Omental fat pad (tissue), 4 donors: ENCODE measurements around the gene GABRR1. TPM values are rescaled to one million over a fixed set of nuclear protein-coding genes. Genes with fewer than 3 reads are reported as not detected.

ENCODE experiments used
- ATAC-seq: fragments of 150-250 bp; one replicate; pipeline ENCODE4 v1.9.1; 2016; ENCODE audit warnings: mild to moderate bottlenecking, moderate library complexity; ENCODE audit not compliant: low FRiP score
- DNase-seq: peaks from one replicate; pipeline ENCODE4 v3.0.0-alpha.2; 2019; ENCODE audit warnings: low spot score
- CTCF ChIP-seq, 3 donors: fragments of 450-650 bp; IDR thresholded peaks; one replicate each; pipeline ENCODE4 v1.5.1; 2016 to 2017; ENCODE audit warnings: antibody characterized with exemption in 3 of 3, mild to moderate bottlenecking in 3 of 3, moderate library complexity in 2 of 3
- total RNA-seq, 4 donors: library from RNA; depleted of rRNA; stranded (reverse); fragments of >200 nt; gene quantifications; one replicate each; pipeline ENCODE4 v1.1.0, GENCODE V29; 2016

GABRR1 gene
- total RNA-seq, 4 donors from 2014 or later = not detected

DNA sequence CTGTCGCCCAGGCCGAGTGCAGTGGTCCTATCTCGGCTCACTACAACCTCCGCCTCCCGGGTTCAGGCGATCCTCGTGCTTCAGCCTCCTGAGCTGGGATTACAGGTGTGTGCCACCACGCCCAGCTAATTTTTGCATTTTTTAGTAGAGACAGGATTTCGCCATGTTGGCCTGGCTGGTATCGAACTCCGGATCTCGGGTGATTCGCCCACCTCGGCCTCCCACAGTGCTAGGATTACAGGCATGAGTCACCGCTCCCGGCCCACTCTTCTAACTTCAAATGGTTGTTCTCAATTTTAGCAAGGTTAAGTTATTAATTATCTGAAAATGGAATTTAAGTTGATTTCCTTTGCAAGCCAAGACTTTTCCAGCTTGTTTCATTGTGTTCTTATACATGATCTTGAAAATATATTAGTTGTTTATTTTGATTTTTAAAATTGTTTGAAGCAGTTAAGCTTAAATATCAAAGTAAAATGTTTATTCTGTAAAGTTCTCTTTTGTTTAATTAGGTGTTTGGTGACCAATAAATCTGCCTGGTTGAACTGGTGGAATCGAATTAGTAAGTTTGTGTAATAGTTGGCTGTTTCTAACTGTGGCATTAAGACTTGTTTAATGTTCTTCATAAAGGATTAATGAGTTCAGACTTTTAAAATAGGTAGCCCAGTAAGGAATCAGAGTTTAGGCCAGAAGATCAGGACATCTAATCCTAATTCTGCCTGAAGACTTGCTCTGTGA is 69.0 kb downstream of the GABRR1 start:
- DNase-seq (no peak), ATAC-seq (no peak)
- TF ChIP-seq CTCF (IDR thresholded peaks at IDR 0.05) = no peak

DNA sequence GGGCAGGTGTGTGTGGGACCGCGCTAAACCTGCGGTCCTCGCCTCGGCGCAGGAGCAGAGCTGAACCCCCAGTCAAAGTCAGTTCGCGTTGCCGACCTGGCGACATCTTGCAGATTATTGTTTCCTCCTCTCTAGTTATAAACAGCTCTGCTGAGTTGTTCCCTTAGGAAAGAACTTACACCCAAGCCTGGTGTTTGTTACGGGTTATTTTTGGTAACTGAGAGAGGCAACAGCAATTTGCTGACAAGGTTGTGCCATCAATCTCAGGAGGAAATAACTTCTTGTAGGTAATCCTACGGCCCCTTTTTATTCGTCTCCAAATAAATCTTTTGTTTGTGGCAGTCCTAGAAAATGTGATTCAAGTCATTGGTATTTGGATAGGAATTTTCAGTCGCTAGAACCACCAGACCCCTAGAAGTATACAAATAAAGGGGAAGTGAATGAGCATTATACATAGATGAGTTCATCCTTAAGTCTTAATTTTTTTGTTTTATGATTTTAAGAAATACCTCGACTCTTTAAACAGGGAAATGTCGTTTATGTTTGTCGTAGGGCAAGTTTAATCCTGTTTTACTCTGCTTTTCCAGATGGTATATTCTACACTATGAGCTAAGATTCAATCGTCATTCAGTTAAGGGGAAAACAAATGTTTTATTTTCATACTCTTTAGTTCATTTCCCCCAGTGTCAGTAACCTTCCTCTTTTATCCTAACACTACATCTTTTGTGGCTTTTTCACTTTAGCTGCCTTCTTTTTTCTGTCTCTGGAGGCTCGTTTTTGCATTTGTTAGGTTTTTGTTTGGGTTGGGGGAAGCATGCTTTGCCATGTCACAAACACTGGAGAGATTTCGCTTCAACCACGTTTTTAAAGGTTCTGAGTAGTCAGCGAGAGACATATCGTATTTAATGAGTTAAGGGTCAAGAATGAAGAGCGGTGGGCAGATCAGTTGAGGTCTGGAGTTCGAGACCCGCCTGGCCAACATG is 70.1 kb downstream of the GABRR1 start:
- no peak for TF ChIP-seq CTCF (IDR thresholded peaks at IDR 0.05)
- DNase-seq (no peak), ATAC-seq (peak; percentile 43)

GRCh38 chr6:89145956-89146717 is 71.0 kb downstream of the GABRR1 start, which contains the start of gene PM20D2:
TSS of gene PM20D2 (plus strand) at chr6:89146055. CDS start at chr6:89146145, 90 bp downstream.
- no peak for TF ChIP-seq CTCF (IDR thresholded peaks at IDR 0.05)
- DNase-seq = no peak
- peak; percentile 89 for ATAC-seq

DNA sequence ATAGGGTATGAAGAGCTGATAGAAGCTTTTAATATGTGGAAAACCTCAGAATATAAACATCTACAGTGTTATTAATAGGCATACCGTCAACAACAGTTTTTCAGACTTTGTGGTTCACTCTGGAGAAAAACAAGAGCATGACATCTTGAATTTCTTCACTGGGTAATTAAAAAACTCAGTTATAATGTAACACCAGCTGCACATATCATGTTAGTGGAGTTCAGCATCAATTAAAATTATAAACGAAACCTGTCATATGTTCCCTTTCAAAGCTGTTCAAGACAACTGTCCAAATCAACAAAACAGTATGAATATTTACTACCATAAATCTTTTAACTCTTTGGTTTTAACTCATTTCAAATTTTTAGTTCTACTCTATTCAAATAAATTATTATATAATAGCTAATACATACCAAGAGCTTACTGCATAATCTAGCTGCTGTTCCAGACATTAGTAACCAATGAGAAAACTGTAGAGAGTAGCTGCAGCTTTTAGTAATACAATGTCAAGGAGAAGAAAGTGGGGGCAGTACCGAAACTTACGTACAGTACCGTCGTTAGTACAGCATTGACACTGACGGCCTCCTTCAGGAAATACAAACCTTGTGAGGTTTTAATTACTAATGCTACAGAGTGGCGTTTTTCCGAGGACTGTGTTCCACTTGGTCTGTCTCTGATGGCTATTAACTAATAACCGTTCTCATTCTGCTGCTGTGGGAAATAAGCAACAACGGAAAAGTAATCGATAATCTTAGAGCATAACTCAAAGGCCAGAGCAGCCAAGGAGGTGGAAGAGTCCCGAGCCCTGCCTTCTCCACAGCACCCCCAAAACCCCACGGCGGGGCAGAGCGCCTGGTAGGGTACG is 71.8 kb downstream of the GABRR1 start:
- TF ChIP-seq CTCF (IDR thresholded peaks at IDR 0.05) = no peak
- ATAC-seq = peak; percentile 63
- DNase-seq = no peak

DNA sequence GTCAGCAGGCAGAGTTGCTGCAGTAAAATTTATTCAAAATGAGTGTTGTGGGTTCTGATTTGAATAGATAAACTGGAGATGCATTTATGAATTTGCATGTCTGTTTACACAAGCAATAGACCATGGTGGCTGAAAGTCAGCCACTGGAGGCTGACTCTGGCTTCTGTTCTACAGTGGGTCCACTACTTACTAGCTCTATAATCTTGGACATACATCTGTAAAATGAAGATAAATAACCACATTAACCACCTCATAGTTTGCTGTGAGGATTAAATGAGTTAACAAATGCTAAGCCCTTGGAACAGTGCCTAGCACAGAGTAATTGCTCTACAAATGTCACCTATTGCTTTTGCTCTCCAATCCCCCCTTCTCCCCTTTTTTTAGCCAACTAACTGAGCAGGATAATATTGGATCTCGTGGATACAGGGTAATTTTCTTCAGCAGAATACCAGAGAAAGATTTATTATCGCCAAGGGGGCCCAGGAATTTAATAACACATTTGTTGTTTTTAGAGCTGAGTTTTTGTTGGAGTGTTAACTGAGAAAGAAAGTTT is 72.7 kb downstream of the GABRR1 start:
- ATAC-seq (no peak), DNase-seq (no peak)
- no peak for TF ChIP-seq CTCF (IDR thresholded peaks at IDR 0.05)
